ENCODE measurements around the gene KRTAP1-5.

GRCh38 chr17:41020336-41020735, 6.7 kb downstream of the KRTAP1-5 start:
- TF ChIP-seq EZH2 (IDR thresholded peaks at IDR 0.05; ENCODE audit: borderline replicate concordance, insufficient read depth, low read depth, low read length, poor library complexity, severe bottlenecking) = no peak
- TF ChIP-seq CTCF (IDR thresholded peaks at IDR 0.05) = no peak

Measured in B cell (primary cell).